Right lobe of liver (tissue), 6 donors: ENCODE data around the gene RTKN. TPM values are rescaled to one million over a fixed set of nuclear protein-coding genes. Genes with fewer than 3 reads are reported as not detected.

ENCODE experiments used
- ATAC-seq, 4 donors: fragments of 200-7000 bp; cut with Tn5 transposase; one replicate each; pipeline ENCODE4 v1.9.1; 2020; ENCODE audit warnings: mild to moderate bottlenecking in 4 of 4, moderate library complexity in 4 of 4
- DNase-seq, 3 donors: peaks; one replicate each; pipeline ENCODE4 v3.0.0-alpha.2; 2020
- H3K27ac ChIP-seq, 3 donors: fragments of 200-600 bp; one replicate each; pipeline ENCODE4 v1.8.0; 2022
- H3K27me3 ChIP-seq, 2 donors: fragments of 200-600 bp; one replicate each; pipeline ENCODE4 v1.8.0; 2022
- H3K36me3 ChIP-seq, 4 donors: fragments of 200-600 bp; sonication (generic) in 1 of 4; one replicate each; pipeline versions ENCODE4 v1.5.1 to v1.8.0; 2017 to 2022; ENCODE audit warnings: control low read depth in 1 of 4
- H3K4me1 ChIP-seq, 4 donors: fragments of 200-600 bp; sonication (generic) in 1 of 4; one replicate each; pipeline versions ENCODE4 v1.5.1 to v1.8.0; 2017 to 2022; ENCODE audit warnings: control low read depth in 1 of 4
- H3K4me3 ChIP-seq, 3 donors: fragments of 200-600 bp; one replicate each; pipeline ENCODE4 v1.8.0; 2022
- H3K9me3 ChIP-seq, 4 donors: fragments of 200-600 bp; sonication (generic) in 1 of 4; one replicate each; pipeline versions ENCODE4 v1.5.1 to v1.8.0; 2017 to 2022; ENCODE audit warnings: control low read depth in 1 of 4
- POLR2A ChIP-seq: fragments of 450-650 bp; IDR thresholded peaks from one replicate; pipeline ENCODE4 v1.6.1; 2017; ENCODE audit warnings: antibody characterized with exemption, mild to moderate bottlenecking
- WGBS: methylation state at CpG from one replicate; pipeline ENCODE4 v1.1.6; 2018; ENCODE audit warnings: low coverage, low lambda C conversion rate; ENCODE audit not compliant: insufficient coverage; ENCODE audit errors: missing lambda C conversion rate; 5-methylcytosine and 5-hydroxymethylcytosine counted together
- intact Hi-C, 2 donors: fragments of 100-400 bp; cut with DNase I; formaldehyde crosslinking; loops; one replicate each; pipeline versions ENCODE4 v1.11.2 to v1.14.1; 2022
- total RNA-seq, 6 experiments: library from RNA; depleted of rRNA in 2 of 6; stranded (reverse); fragments of >200 nt in 2 of 6; fragmentation: NEBNext Ultra II Directional in 3 of 6; extraction: Animal tissue kit (Norgen Biotek cat#: 25700) in 3 of 6; gene quantifications; one replicate each; pipeline versions ENCODE4 v1.1.0 to v1.2.4, GENCODE V29; 2016 to 2023
- TF ChIP-seq, protein P1 (sequence below), 4 donors: fragments of 200-600 bp in 3 of 4; fragments of 450-650 bp in 1 of 4; IDR thresholded peaks; one replicate each; pipeline versions ENCODE4 v1.5.1 to v1.8.0; 2016 to 2022; ENCODE audit warnings: antibody characterized with exemption in 4 of 4, mild to moderate bottlenecking in 2 of 4
- donor health status: DM: no; HTN: yes; CAD: no.
- donor health status: DM: no; HTN: no; CAD: no.
- donor health status: DM: no; HTN: no; CAD: no.
- donor health status: DM: no; HTN: yes; CAD: no.
- donor health status: DM: no; HTN: yes; CAD: no.

RTKN gene
- total RNA-seq, 6 experiments from 2014 or later = 61.5 to 103 (median 83.0) TPM

DNA sequence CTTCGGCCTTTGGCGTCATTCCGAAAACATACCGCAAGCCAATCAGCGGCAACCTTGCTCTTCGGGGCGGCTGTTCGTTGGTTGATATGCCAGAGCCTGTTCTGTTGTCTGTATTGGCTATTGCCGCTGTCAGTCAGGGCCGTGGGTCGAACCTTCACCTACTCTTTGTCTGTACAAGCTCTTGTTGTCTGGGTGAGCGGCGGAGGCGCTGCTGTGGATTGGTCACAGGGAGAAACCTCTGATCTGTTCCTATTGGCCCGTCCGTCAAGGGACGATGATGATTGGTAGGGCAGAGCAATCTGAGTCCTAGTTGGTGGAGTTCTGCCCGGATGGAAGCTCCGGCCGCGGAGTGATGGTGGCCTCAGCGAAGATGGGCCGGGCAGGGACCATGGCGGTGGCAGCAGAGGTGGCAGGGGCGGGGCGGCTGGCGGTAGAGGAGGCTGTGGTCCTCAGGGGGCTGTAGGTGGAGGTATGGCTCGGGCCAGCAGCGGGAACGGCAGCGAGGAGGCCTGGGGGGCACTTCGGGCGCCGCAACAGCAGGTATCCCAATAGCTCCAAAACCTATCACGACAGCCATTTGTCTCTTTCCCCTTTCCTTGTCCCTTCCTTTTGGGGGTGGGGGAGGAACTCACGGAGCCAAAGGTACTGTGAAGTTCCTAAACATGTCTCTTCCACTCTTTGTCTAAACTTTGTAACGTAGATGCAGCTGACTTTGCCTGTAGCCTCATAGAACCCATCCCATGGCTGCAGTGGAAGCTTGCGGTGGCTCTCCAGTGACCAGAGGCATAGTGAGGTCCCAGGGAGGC lies 16.6 kb upstream of the RTKN start, which contains the start of gene WBP1:
Gene WBP1, plus strand, starts transcription at position 307 of the 806 bp plus-strand sequence. Its CDS starts 165 bp downstream, at position 472.
- peak; percentile 82 to 94 (median 88) for ATAC-seq
- peak; percentile 98 to 100 (median 100) for DNase-seq
- peak within 1 kb of the TSS; percentile 58 to 76 (median 63) for H3K4me3 ChIP-seq
- peaks cover 0 to 11% (median 0%) of the 10 kb centered on the region in 4 donors for H3K36me3 ChIP-seq
- no peaks in the 10 kb centered on the region for H3K9me3 ChIP-seq
- intact Hi-C loops = no loop called here
- H3K27ac ChIP-seq = peak within 1 kb of the TSS; percentile 93 to 97 (median 94)
- no peaks in the 10 kb centered on the region for H3K27me3 ChIP-seq
- peaks cover 0 to 22% (median 4%) of the 10 kb centered on the region in 4 donors for H3K4me1 ChIP-seq
- WGBS = 0% methylated on average over 16 of the region's 38 CpGs
- peak; percentile 49 for TF ChIP-seq POLR2A
- TF ChIP-seq, protein P1, sequence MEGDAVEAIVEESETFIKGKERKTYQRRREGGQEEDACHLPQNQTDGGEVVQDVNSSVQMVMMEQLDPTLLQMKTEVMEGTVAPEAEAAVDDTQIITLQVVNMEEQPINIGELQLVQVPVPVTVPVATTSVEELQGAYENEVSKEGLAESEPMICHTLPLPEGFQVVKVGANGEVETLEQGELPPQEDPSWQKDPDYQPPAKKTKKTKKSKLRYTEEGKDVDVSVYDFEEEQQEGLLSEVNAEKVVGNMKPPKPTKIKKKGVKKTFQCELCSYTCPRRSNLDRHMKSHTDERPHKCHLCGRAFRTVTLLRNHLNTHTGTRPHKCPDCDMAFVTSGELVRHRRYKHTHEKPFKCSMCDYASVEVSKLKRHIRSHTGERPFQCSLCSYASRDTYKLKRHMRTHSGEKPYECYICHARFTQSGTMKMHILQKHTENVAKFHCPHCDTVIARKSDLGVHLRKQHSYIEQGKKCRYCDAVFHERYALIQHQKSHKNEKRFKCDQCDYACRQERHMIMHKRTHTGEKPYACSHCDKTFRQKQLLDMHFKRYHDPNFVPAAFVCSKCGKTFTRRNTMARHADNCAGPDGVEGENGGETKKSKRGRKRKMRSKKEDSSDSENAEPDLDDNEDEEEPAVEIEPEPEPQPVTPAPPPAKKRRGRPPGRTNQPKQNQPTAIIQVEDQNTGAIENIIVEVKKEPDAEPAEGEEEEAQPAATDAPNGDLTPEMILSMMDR (IDR thresholded peaks at IDR 0.05) = no peak

DNA sequence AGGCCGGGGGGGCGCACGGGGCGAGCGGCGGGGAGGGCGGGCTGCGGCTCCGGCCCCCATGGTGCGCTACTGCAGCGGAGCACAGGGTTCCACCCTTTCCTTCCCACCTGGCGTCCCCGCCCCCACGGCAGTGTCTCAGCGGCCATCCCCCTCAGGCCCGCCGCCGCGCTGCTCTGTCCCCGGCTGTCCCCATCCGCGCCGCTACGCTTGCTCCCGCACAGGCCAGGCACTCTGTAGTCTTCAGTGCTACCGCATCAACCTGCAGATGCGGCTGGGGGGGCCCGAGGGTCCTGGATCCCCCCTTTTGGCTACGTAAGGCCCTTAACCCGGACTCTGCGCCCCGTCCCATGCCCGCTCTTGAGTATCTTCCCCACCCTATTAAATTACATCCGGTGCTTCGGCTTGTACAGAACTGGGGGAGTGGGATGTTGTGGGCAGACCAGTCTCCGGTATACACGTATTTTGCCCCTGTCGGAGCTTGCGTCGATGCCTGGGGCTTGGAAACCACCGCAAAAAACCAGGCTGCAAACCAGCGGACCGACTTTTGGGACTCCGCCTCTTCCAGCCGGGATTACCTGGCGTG lies 15.9 kb upstream of the RTKN start:
- Histone ChIP-seq H3K4me1 (peaks cover 0 to 22% (median 4%) of the 10 kb centered on the region in 4 donors), H3K9me3 (no peaks in the 10 kb centered on the region), H3K36me3 (peaks cover 0 to 4% (median 0%) of the 10 kb centered on the region in 4 donors), H3K27ac (peak overlapping the region; percentile 93 to 97 (median 94)), H3K27me3 (no peaks in the 10 kb centered on the region), H3K4me3 (peak overlapping the region; percentile 47 to 76 (median 58))
- ATAC-seq (peak; percentile 50 to 63 (median 55)), DNase-seq (peak; percentile 83 to 86 (median 85))
- peak; percentile 88 for TF ChIP-seq POLR2A
- TF ChIP-seq, protein P1 (IDR thresholded peaks at IDR 0.05) = no peak
- WGBS = 0% methylated on average over 16 of the region's 46 CpGs
- intact Hi-C loops = no loop called here

DNA sequence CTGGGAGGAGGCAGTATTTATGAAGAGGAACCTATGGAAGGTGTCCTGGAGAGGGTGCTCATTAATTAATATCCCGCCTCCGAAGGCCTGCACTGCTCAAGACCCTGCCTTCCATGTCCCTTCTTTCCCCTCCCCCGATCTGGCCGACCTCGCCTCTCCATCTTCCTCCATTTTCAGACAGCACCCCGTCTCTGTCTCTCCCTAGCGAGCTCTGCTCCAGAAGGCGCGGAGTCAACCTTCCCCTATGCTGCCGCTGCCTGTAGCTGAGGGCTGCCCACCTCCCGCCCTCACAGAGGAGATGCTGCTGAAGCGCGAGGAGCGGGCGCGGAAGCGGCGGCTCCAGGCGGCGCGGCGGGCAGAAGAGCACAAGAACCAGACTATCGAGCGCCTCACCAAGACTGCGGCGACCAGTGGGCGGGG lies 15.4 kb upstream of the RTKN start:
- DNase-seq (no peak), ATAC-seq (no peak)
- WGBS = 0% methylated on average over 11 of the region's 27 CpGs
- peaks cover 0 to 22% (median 4%) of the 10 kb centered on the region in 4 donors for H3K4me1 ChIP-seq
- H3K36me3 ChIP-seq = no peaks in the 10 kb centered on the region
- H3K27ac ChIP-seq = peak overlapping the region; percentile 93 to 97 (median 94)
- intact Hi-C loops = no loop called here
- TF ChIP-seq, protein P1 (IDR thresholded peaks at IDR 0.05) = no peak
- no peak for TF ChIP-seq POLR2A
- no peaks in the 10 kb centered on the region for H3K9me3 ChIP-seq
- H3K27me3 ChIP-seq = no peaks in the 10 kb centered on the region
- peak overlapping the region; percentile 47 to 76 (median 58) for H3K4me3 ChIP-seq

DNA sequence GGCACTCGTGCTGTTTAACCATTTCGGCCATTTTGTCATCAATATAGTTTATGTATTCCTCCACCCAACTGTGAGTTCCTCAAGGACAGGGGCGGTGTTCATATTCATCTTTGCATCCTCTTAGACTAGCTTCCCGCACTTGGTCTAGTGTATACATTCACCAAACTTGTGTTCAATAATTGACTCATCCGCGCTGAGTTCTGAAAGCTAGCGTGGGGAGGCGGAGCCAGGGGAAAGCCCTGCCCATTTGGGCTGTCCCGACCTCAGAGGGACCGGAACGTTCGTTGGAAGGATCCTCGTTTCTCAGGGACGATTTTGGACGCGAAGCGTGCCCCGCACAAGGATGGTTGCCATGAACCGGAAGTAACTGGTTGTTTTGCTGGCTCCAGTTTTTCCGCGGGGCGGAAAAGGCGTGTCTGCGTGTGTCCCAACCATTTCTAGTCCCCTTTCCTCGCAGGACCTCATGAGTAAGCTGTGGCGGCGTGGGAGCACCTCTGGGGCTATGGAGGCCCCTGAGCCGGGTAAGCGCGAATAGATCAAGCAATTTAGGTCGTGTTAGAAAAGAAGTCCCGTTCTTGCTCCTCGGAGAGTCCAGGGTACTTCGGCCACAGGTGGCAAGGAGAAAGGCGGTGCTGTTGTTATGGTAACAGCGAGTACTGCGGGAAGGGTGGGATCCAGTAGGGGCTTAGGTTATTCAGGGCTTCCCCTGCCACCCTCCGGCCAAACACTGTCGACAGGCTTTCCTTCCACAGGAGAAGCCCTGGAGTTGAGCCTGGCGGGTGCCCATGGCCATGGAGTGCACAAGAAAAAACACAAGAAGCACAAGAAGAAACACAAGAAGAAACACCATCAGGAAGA lies 13.1 kb upstream of the RTKN start, which contains the start of gene INO80B:
Gene INO80B, plus strand, starts transcription at position 434 of the 858 bp plus-strand sequence. Its CDS starts 30 bp downstream, at position 464.
- peaks cover 0 to 22% (median 4%) of the 10 kb centered on the region in 4 donors for H3K4me1 ChIP-seq
- H3K36me3 ChIP-seq = no peaks in the 10 kb centered on the region
- TF ChIP-seq, protein P1 (IDR thresholded peaks at IDR 0.05) = no peak
- TF ChIP-seq POLR2A = no peak
- H3K27me3 ChIP-seq = no peaks in the 10 kb centered on the region
- ATAC-seq (peak; percentile 76 to 77 (median 77)), DNase-seq (peak; percentile 92 to 96 (median 96))
- under 1% methylated on average over 40 of the region's 40 CpGs for WGBS
- H3K4me3 ChIP-seq = peak within 1 kb of the TSS; percentile 62 to 82 (median 73)
- peak within 1 kb of the TSS in 2 of 3 donors; percentile 44 to 50 for H3K27ac ChIP-seq
- intact Hi-C loops = no loop called here
- H3K9me3 ChIP-seq = no peaks in the 10 kb centered on the region
